ENCODE results near the gene CEP126. TPM values are rescaled to one million over a fixed set of nuclear protein-coding genes. Genes with fewer than 3 reads are reported as not detected.

CEP126 gene
- total and polyA plus RNA-seq, 2 experiments from 2014 or later = 1.4 to 2.3 TPM

GRCh38 chr11:101993172-101993571 is 78.4 kb downstream of the CEP126 start:
- Histone ChIP-seq H3K4me3 (no peak overlapping the region), H3K27ac (ENCODE audit: low read depth) (no peak overlapping the region), H2AFZ (no peak overlapping the region), H3K9me2 (ENCODE audit: insufficient read depth) (no peaks in the 10 kb centered on the region), H3K4me1 (ENCODE audit: insufficient read depth) (no peaks in the 10 kb centered on the region), H3K79me2 (replicated peaks; ENCODE audit: insufficient read depth) (no peaks in the 10 kb centered on the region), H3K27me3 (ENCODE audit: insufficient read depth) (no peaks in the 10 kb centered on the region), H3F3A (replicated peaks; ENCODE audit: low read depth) (no peaks in the 10 kb centered on the region), H3K36me3 (ENCODE audit: insufficient read depth) (no peaks in the 10 kb centered on the region), H4K20me1 (replicated peaks; ENCODE audit: insufficient read depth) (no peaks in the 10 kb centered on the region), H3K4me2 (no peak overlapping the region)
- ATAC-seq = no peak
- no peak for DNase-seq (ENCODE audit: low spot score)
- Mint-ChIP-seq H3K27ac (no peak overlapping the region), H3K4me1 (no peaks in the 10 kb centered on the region), H3K4me3 (no peak overlapping the region), H3K36me3 (ENCODE audit: low read depth) (no peaks in the 10 kb centered on the region), H3K27me3 (ENCODE audit: insufficient read depth, low read depth, poor library complexity) (peaks cover 5% of the 10 kb centered on the region), H3K9me3 (no peaks in the 10 kb centered on the region)
- TF ChIP-seq NANOG (IDR thresholded peaks at IDR 0.05; ENCODE audit: borderline replicate concordance) = no peak
- no peak for TF ChIP-seq ZNF331 (CRISPR knock-in tag; IDR thresholded peaks at IDR 0.05; ENCODE audit: low read depth)
- TF ChIP-seq STAT1 (IDR thresholded peaks at IDR 0.05; ENCODE audit: unreplicated experiment) = no peak
- no peak for TF ChIP-seq CREB1 (CRISPR knock-in tag; IDR thresholded peaks at IDR 0.05; ENCODE audit: low read depth)
- TF ChIP-seq EZH2 (IDR thresholded peaks at IDR 0.05; ENCODE audit: low read depth, unreplicated experiment) = no peak
- TF ChIP-seq EZH2phosphoT487 (IDR thresholded peaks at IDR 0.05; ENCODE audit: unreplicated experiment) = no peak
- TF ChIP-seq ETS1 (IDR thresholded peaks at IDR 0.05) = no peak
- TF ChIP-seq CTCF (conservative IDR thresholded peaks at IDR 0.05; ENCODE audit: low read depth in 2 of 2) = no peak
- TF ChIP-seq ZNF114 (CRISPR knock-in tag; IDR thresholded peaks at IDR 0.05) = no peak
- no peak for TF ChIP-seq POLR2AphosphoS5 (IDR thresholded peaks at IDR 0.05; ENCODE audit: low read depth)
- no peak for TF ChIP-seq REST (IDR thresholded peaks at IDR 0.05; ENCODE audit: unreplicated experiment)
- TF ChIP-seq ZNF462 (CRISPR knock-in tag; IDR thresholded peaks at IDR 0.05) = no peak
- no peak for TF ChIP-seq JUNB (IDR thresholded peaks at IDR 0.05; ENCODE audit: unreplicated experiment)

All from GM23338 (cell line).